ENCODE measurements around the gene ZFAND3. TPM values are rescaled to one million over a fixed set of nuclear protein-coding genes. Genes with fewer than 3 reads are reported as not detected.

ZFAND3 gene
- 109 TPM for polyA plus RNA-seq (2013, experiment 1 of 2; ENCODE audit: insufficient read length)
- polyA plus RNA-seq (2013, experiment 2 of 2; ENCODE audit: insufficient read length), result 109 TPM

- DNase-seq, result peak; percentile 97
Observed at GRCh38 chr6:37819177-37819801, at the start of gene ZFAND3. TSS of gene ZFAND3 (plus strand) at chr6:37819727. CDS start at chr6:37819946, 219 bp downstream.

- no peak for DNase-seq
Observed at GRCh38 chr6:37774028-37774680, 45.4 kb upstream of the ZFAND3 start.

- DNase-seq, result no peak
Observed at GRCh38 chr6:37776566-37776965, 43.0 kb upstream of the ZFAND3 start.

GRCh38 chr6:37777272-37777834 is 42.2 kb upstream of the ZFAND3 start:
- DNase-seq, result no peak

- no peak for DNase-seq
Observed at GRCh38 chr6:37779111-37779800, 40.3 kb upstream of the ZFAND3 start.

GRCh38 chr6:37779902-37780628 is 39.5 kb upstream of the ZFAND3 start:
- no peak for DNase-seq

- DNase-seq, result no peak
Observed at GRCh38 chr6:37781788-37782187, 37.7 kb upstream of the ZFAND3 start.

GRCh38 chr6:37783025-37783855 is 36.3 kb upstream of the ZFAND3 start:
- DNase-seq, result peak; percentile 61

GRCh38 chr6:37783856-37784584 is 35.5 kb upstream of the ZFAND3 start:
- DNase-seq, result peak; percentile 46

- no peak for DNase-seq
Observed at GRCh38 chr6:37784585-37784967, 35.0 kb upstream of the ZFAND3 start.

- no peak for DNase-seq
Observed at GRCh38 chr6:37785002-37785662, 34.4 kb upstream of the ZFAND3 start.

GRCh38 chr6:37785663-37786270 is 33.8 kb upstream of the ZFAND3 start:
- no peak for DNase-seq

GRCh38 chr6:37787216-37787615 is 32.3 kb upstream of the ZFAND3 start:
- no peak for DNase-seq

- peak; percentile 38 for DNase-seq
Observed at GRCh38 chr6:37788259-37788658, 31.3 kb upstream of the ZFAND3 start.

- peak; percentile 98 for DNase-seq
Observed at GRCh38 chr6:37791156-37791919, 28.2 kb upstream of the ZFAND3 start.

- no peak for DNase-seq
Observed at GRCh38 chr6:37792457-37793033, 27.0 kb upstream of the ZFAND3 start.

- DNase-seq, result peak; percentile 68
Observed at GRCh38 chr6:37793067-37793466, 26.5 kb upstream of the ZFAND3 start.

GRCh38 chr6:37794825-37795224 is 24.7 kb upstream of the ZFAND3 start:
- DNase-seq, result peak; percentile 81
